ENCODE data around the gene GALNTL6.

- no peak for TF ChIP-seq CTCF (IDR thresholded peaks at IDR 0.05; ENCODE audit: insufficient read depth, low read length, poor library complexity, severe bottlenecking)
- TF ChIP-seq EZH2phosphoT487 (conservative IDR thresholded peaks at IDR 0.05; ENCODE audit: low read length): no peak
Measured at GRCh38 chr4:171948038-171948437, 134.8 kb downstream of the GALNTL6 start.
